OCI-LY7 (cell line): ENCODE measurements around the gene SKOR2.

Experiments used
- CTCF ChIP-seq: fragments of 200-600 bp; sonication (generic); conservative IDR thresholded peaks from 2 replicates; pipeline ENCODE4 v1.5.1; 2014; ENCODE audit warnings: mild to moderate bottlenecking, antibody characterized with exemption, low read length, moderate library complexity, mixed read lengths
- EZH2phosphoT487 ChIP-seq: fragments of 200-600 bp; sonication (generic); IDR thresholded peaks from 2 replicates; pipeline ENCODE4 v1.6.1; 2018; ENCODE audit warnings: low read depth, borderline replicate concordance, mild to moderate bottlenecking, mixed run types, antibody characterized with exemption, low read length, moderate library complexity, mixed read lengths

GRCh38 chr18:47179520-47179919 lies 71.9 kb downstream of the SKOR2 start:
- TF ChIP-seq CTCF = no peak
- TF ChIP-seq EZH2phosphoT487 = no peak
